Activated gamma-delta T cell treated with Interleukin-2 at 50 U/mL for 16 hours (primary cell): ENCODE results near the gene SNAI3.
A peak's percentile ranks its signal among the peaks of the same experiment; 100 is the strongest.

Source experiments
- DNase-seq: peaks from one replicate; pipeline ENCODE4 v3.0.0-alpha.2; 2020

Gene SNAI3

DNA sequence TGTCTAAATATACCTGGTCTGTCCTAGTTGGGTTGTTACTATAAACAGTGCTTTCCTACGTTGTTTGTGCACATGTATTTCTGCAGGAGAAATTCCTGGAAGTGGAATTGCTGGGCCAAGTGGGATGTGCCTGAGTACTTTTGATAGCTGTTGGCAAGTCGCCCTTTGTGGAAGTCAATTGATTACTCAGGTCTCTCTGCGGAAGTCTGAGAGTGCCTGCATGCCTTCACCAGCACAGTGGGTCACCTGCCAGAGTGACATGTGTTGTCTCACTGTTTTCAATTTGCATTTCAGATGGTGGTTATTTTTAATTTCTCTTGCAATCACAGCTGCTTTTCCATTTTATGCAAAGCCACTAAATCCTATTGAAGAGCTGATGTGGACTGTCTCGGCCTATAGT, 21.2 kb downstream of the SNAI3 start:
- no peak for DNase-seq

DNA sequence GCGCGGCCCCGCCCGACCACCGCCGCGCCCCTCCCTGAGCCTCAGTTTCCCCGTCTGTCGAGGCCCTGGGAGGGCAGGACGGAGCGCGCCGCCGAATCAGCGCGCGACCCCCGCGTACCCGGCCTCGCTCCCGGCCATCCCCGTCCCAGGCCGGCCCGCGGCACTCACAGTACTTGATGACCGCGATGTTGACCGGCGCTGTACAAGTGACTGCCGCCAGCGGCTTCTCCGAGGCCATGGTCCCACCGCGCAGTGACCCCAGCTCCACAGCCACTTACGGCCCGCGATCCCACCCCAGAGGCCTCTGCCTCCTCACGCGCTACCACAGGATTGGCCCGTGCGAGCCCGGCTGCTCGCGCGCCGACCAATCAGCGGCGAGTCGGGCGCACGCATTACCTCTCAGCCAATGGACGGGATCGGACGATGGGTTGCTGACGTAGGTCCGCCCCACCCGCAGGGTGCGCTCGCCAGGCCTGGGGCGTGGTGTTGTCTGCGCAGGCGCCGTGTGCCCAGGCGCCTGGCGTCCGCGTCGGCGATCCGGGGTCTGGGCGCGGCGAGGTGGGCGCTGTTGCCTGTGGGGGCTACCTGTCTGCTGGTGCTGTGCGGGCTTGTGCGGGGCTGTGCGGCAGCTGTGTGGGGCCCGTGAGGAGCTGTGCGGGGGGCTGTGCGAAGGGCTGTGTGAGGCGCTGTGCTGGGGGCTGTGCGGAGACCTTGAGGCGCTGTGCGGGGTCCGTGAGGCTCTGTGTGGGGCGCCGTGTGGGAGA, 23.3 kb downstream of the SNAI3 start, which contains the start of gene MVD:
Gene MVD (minus strand): TSS at position 249 of the 764 bp plus-strand sequence. CDS start 11 bp downstream, at position 238.
- peak; percentile 94 for DNase-seq

GRCh38 chr16:88662222-88662842, 24.0 kb downstream of the SNAI3 start:
- no peak for DNase-seq

DNA sequence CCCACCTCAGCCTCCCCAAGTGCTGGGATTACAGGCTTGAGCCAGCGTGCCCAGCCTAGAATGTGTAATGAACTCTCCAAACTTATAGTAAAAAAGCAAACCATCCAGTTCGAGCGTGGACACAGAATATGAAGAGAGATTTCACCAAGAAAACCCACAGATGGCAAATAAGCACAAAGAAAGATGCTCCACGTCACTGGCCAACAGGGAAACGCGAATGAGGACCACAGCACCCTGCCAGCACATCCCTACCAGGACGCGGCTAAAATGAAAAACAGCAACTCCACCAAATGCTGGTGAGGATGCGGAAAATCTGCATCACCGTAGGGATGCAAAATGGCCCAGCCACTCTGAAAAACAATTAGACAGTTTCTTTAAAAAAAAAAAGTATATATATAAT, 24.8 kb downstream of the SNAI3 start:
- no peak for DNase-seq

DNA sequence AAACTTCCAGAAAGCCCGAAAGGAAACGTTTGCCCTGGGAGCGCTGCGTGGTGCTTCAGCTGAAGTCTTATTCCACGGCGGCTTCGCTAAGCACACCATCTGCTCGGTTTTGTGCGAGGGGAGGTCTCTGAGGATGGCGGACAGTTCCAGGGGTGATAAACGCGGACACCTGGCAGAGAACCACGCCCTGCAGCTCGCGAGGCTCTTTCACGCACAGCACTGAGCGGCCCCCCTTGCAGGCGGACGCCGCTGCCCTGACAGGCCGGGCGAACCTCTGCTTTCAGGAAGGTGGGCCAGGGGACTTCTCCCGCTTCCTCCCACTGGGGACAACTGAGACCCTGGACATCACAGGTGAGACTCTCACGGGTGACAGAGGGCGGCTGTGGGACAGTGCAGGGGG, 27.1 kb downstream of the SNAI3 start:
- no peak for DNase-seq

DNA sequence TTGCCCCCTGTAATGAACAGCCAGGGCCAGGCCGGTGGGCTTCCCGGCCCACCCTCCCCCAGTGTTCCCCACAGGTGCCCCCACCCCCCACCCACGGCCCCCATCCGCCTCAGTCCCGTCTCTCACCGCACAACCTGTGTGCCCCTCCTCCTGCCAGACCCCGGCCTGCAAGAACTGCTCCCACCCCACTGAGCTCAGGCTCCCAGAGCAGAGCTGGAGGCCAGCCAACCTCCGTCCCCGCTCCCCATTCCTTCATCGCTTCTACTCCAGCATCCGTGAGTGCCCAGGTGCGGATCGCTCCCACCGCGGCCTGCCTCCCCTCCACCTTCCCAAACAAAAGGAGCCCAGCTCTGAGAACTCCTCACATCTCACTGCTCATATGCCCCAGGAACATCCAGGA, 27.6 kb downstream of the SNAI3 start:
- DNase-seq = no peak

DNA sequence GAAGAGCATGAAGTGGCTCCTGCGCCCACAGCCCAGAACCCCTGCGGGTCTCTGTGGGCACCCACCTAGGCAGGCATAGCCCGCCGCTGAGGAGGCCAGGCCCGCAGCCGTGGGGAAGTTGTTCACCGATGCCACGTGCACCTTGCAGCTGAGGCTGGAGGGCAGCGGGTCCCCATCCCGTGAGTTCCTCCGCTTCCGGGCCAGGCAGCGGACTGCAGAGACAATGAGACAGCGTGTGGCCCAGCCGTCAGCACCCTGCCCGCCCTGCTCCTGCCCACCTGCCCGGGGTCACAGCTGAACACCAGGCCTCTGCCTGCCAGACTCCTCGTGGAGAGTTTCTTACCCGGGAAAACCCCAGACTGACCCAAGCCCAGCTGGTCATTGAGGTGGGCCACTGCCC, 28.9 kb downstream of the SNAI3 start:
- no peak for DNase-seq

GRCh38 chr16:88656291-88656980, 29.9 kb downstream of the SNAI3 start:
- DNase-seq = no peak

DNA sequence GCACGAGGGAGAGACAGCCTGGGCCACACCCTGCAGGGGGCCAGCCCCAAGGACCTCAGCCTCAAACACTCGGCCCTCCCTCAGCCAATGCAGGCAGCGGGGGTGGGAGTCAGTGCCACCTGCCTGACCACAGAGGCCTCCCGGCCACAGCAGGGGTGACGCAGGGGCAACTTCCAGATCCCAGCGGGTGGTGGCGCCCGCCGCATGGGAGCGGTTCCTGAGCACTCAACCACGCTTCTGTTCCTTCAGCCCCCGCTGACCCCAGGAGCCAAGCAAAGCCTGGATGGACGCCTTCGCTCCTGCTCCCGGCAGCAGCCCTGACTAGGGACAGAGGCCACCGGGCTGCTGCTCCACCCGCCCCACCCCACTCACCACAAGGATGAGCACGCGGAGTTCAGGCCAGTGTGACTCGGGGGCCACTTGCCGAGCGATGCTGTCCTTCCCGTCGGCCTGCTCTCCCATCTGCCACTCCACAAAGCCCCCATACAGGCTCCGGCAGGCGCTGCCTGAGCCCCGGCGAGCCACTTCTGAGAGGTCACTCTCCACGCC, 30.5 kb downstream of the SNAI3 start:
- DNase-seq = no peak

- no peak for DNase-seq
These were observed 31.1 kb downstream of the SNAI3 start for GRCh38 chr16:88655053-88655732.

GRCh38 chr16:88654363-88655052, 31.8 kb downstream of the SNAI3 start:
- DNase-seq = no peak

GRCh38 chr16:88653596-88654362, 32.5 kb downstream of the SNAI3 start:
- DNase-seq = no peak

- DNase-seq = no peak
These were observed 33.2 kb downstream of the SNAI3 start for GRCh38 chr16:88653101-88653500.

GRCh38 chr16:88652762-88653063, 33.6 kb downstream of the SNAI3 start:
- DNase-seq = no peak

DNA sequence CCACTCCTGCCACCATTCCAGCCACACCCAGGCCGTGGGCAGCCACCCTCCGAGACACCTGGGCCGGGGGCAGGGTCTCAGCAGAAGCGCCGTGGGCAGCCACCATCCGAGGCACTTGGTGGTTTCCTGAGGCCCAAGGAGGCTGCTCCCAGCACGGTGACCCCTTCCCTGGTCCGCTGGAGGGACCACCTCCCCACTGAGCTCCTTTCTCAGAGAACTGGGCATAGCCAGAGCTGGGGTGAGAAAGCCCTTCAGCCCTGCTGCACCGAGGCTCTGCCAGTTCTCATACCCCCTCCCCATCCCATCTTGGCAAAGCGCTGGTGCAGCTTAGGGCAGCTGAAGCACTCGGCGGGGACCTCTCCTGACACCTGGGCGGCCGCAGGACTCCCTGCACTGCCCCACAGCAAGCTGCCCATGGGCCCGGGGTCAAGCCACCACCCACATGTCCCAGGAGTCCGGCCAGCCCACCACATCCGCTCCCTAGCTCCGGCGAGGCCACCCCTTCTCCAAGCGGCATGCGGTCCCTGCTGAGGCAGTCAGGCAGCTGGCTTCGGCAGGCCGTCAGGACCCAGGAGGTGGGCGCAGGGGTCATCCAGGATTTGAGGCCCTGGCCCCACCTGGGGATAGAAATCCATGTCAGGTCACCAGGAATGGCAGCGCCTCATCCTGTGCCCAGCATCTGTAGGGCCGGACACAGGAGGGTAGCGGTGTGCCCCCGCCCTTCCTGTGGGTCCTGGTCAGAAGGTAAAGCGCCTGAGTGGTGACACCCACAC, 34.1 kb downstream of the SNAI3 start:
- no peak for DNase-seq

GRCh38 chr16:88651276-88651988, 34.9 kb downstream of the SNAI3 start:
- peak; percentile 62 for DNase-seq

DNA sequence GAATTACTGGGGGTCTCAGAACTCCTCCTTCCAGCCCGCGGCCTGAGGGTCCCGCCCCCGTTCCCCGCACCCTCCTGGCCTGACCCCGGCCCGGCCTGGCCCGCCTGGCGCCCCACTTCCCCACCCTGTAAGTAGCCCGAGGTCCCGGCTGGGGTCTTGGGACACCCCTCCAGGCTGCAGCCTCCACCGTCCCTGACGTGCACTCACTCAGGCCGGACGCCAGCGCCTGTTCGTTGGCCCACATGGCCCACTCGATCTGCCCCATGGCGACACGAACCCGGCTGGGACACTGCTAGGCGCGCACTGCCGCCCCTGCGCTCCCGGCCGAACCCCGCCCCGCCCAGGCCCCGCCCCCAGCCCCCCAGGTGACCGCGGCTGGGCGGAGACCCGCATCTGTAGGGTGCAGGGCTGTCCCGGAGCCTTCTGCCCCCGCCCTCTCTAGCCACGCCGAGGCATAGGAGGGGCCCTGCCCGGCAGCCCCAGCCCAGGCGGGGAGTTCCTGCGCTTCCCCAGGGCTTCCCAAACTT, 35.5 kb downstream of the SNAI3 start, which contains the start of gene CYBA:
Gene CYBA (minus strand): TSS at position 305 of the 527 bp plus-strand sequence. CDS start 40 bp downstream, at position 265.
- peak; percentile 79 for DNase-seq

DNA sequence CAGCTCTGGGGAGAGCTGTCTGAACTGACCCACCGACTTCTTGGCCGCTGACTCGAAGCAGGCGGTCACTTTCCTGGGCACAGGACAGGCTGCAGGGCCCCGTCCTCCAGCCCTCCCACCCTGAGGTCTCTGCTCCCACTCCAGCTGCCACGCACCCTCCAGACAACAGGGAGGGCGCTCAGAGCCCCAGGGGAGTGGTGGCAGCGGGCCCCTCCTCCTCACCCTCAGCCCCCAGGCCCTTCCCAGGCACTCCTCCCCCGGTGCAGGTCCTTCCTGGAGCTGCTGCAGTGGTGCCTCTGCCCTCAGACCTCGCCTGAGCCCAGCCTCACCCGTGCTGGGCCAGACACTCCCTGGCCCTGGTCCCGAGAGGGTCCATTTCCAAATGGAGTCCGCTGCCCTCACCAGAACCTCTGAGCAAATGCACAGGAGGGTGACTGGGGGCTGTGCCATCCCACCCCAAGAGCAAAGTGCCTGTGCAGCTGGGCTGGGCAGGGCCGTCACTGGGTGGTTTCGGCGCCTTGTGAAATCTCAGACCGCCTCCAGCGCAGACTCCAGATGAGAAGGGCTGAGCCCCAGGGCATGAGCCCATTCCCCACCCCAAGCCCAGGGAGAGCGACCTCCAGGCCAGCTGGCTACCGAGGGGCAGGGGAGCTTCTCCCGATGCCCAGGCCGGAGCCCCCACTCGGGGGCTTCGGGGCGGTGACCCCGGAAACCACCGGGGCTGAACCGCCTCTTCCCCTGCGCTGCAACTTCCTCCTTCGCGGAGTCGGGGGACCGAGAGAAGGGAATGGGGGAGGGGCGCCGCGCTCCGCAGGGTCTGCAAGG, 36.2 kb downstream of the SNAI3 start:
- no peak for DNase-seq
